HG03135 (cell line): ENCODE measurements around the gene ATP6V1B1.

Experiments
- ATAC-seq: cut with Tn5 transposase; IDR thresholded peaks from one replicate; pipeline ENCODE4 v1.9.1; 2021; ENCODE audit warnings: mild to moderate bottlenecking, moderate library complexity; ENCODE audit not compliant: unreplicated experiment

ATP6V1B1 gene

DNA sequence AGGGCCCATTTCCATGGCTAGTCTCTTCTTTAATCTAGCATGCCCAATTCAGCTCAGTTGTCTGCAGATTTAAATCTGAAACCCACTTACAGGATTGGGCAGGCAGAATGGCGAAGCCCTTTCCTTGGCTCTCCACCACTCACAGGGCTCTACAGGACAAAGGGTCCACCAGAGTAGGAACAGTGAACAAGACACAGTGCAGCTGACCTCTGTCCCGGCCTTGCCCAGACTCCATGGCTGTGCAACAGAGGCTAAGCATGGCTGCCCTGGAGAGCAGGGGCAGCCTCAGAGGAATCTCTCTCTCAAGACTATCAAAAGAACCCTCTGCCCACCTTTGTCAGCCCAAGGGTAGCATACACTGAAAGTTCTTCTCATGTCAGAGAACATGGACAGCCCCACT is 9.7 kb upstream of the ATP6V1B1 start:
- ATAC-seq, result no peak

- no peak for ATAC-seq
These were observed 8.6 kb upstream of the ATP6V1B1 start for GRCh38 chr2:70927138-70927537.

- no peak for ATAC-seq
These were observed 8.1 kb upstream of the ATP6V1B1 start for GRCh38 chr2:70927641-70928040.

DNA sequence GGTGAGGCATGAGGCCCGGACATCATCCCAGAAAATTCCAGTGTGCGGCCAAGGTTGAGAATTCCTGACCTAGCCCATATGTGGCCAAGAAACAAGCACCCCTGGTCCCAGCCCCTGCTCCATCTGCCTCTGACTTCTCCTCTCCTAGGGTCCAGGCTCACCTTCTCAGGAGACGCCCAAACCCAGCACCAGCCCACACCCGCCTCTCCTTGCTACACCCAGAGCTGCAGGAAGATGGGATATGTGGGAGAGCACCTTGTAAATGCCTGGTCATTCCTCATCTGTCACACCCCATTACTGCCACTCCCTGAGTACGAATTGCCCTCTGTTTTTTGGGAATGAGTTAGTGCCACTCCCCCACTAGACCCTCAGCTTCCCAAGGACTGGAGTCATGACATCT is 7.3 kb upstream of the ATP6V1B1 start:
- ATAC-seq, result no peak

DNA sequence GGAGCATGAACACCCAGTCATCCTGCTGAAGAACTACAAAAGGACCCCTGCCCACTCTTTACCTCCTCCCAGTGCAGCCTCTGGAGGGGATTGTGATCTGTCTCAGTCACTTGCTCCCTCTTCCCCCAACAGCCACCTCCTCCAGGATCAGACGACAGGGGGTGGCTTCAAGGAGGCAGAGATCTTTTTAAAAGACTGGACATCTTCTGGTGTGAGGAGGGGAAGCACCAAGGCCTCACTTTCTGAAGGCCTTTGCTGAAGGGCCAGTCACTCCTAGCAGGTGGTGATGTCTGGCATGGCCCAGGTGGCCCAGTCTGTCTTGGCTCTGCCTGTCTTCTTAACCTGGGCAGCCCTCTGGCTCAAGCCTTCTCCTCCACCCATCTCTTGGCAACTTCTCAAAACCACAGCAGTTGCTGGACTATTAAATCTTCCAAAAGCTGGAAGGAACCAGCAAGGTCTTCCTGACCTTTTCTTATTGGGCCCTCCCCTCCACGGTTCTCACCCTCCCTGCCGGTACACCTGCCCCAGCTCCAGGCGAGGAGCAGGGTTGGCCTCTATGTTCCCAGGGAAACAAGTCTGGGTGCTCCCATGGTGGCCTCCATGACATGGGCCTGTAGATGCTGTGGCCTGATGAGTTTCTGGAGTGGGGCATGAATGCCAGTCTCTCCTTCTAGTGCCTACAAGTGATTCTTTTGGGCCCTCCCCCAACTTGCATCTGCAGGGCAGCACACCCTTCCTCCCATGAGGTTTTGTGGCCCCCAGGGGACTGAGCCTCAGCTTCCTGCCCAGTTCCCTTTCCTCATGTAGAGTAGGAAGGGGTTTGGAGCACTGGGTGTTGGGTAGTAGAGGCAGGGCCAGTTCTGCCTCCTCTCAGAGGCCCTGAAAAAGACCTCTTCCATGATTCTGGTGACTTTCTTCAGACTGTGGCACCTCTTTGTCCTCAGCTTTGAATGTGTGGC is 5.0 kb upstream of the ATP6V1B1 start:
- ATAC-seq, result no peak

DNA sequence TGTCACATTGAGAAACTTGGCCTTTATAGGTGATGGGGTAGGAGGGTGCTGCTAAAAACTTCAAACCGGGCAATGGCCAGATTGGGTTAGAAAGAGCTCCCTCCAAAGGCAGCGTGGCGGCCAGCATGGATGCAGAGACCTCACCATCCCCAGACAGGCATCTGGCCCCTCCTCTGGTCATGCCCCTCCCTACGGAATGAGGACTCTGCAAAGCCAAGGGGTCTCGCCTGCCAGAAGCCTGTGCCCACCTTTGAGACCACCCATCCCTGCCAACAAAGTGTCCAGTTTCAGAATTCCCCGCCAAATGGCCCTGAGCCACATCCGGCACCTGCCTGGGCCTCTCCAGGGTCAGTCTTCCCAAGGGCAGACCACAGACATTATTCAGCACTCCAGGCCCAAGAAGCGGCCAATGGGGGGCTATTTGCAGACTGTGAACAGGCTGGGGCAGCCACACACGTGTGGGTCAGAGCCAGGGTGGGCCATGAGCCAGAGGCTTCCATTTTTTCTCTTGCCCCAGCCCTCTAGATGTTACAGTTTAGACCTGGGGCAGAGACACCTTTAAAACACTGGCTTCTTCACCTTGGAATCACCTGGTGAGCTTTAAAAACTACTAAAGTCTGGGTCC is 4.2 kb upstream of the ATP6V1B1 start:
- no peak for ATAC-seq

DNA sequence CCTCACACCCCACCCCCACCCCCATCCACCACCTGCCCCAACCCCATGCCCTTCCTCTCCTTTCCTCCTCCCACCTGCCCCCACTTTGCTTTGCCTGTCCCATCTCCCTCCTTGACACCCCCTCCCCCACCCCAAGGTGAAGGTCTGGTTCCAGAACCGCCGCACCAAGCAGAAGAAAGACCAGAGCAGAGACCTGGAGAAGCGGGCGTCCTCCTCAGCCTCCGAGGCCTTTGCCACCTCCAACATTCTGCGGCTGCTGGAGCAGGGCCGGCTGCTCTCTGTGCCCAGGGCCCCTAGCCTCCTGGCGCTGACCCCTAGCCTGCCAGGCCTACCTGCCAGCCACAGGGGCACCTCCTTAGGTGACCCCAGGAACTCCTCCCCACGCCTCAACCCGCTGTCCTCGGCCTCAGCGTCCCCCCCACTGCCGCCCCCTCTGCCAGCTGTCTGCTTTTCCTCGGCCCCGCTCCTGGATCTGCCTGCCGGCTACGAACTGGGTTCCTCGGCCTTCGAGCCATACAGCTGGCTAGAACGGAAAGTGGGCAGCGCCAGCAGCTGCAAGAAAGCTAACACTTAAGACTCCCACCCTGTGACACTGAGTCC is 3.0 kb upstream of the ATP6V1B1 start:
- ATAC-seq, result no peak

DNA sequence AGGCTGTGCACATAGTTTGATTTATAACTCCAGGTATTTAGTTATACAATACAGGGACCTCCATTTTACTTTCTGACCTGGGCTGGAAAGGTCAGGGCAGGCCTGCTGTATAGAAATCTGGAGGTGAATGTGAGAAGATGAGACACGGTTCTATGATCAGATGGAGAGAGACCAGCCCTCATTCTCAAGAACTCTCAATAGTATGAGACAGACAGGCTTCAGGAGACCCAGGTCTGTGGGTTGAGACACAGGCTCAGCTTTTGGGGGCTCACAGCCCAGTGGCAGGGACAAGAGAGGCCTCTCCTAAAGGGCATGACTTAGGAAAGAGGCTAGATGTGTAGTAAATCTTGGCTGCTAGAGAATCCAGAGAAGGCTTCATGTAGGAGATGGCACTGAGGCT is 719 bp upstream of the ATP6V1B1 start:
- ATAC-seq, result no peak

GRCh38 chr2:70936165-70936978 is 672 bp downstream of the ATP6V1B1 start:
- ATAC-seq, result no peak

DNA sequence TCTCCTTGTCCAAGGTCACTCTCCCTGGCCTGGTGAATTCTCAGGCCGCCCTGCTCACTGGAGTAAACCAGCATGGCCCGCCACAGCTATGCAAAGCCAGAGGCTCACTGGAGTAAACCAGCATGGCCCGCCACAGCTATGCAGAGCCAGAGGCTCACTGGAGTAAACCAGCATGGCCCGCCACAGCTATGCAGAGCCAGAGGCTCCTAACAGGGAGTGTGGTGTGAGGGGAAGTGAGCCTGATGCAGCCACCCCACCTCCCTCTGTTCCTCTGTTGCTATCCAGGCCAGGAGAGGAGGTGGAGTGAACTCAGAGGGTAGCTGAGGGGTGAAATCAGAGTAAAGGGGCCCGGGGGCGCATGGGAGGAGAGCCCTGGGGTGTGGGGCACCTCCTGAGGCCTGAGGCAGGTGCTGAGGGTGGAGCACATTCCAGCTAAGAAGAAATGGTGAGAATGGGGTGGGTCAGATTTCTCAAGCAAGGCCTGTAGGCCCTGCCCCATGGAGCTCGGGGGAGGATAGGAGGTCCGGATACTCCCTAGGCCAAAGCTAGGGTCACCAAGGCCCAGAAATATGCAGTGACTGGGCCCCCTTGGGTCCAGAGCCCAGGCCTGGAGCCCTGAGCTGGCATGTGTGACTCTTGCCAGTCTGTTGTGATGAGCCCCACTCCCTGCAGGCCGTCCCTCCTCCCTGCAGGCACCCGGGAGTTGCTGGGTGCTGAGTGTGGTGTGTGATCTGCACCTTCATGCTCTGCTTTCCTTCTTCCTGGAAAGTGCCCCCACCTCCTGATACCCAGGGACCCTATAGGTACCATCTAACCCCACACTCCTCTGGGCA is 1.5 kb downstream of the ATP6V1B1 start:
- ATAC-seq, result no peak

GRCh38 chr2:70937866-70938585 is 2.3 kb downstream of the ATP6V1B1 start:
- no peak for ATAC-seq

DNA sequence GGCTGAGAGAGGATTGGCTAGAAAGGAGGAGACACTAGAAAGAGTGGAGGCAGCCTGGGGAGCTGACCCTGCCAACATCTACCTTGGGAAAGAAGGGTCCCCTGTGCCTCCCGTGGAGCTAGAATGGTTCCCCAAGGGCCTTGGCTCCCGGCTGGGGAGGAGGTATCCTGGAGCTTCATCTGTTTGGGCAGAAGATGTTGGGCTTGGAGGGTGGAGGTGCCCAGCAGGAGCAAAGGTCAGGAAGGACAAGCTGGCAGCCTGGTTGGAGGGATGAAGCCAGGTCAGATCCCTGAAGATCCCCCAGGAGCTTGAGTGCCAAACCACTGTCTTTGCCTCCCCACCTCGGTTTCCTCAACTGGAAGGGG is 2.9 kb downstream of the ATP6V1B1 start:
- no peak for ATAC-seq

GRCh38 chr2:70939001-70939838 is 3.5 kb downstream of the ATP6V1B1 start:
- no peak for ATAC-seq

- no peak for ATAC-seq
These were observed 4.3 kb downstream of the ATP6V1B1 start for GRCh38 chr2:70939839-70940580.

GRCh38 chr2:70941186-70941585 is 5.5 kb downstream of the ATP6V1B1 start:
- ATAC-seq, result no peak

GRCh38 chr2:70941701-70942100 is 6.0 kb downstream of the ATP6V1B1 start:
- ATAC-seq, result no peak

GRCh38 chr2:70942396-70943204 is 6.9 kb downstream of the ATP6V1B1 start:
- no peak for ATAC-seq
